ENCODE measurements around the gene PCDHB15. TPM values are rescaled to one million over a fixed set of nuclear protein-coding genes. Genes with fewer than 3 reads are reported as not detected.

PCDHB15 gene
- total RNA-seq: 22.6 TPM

DNA sequence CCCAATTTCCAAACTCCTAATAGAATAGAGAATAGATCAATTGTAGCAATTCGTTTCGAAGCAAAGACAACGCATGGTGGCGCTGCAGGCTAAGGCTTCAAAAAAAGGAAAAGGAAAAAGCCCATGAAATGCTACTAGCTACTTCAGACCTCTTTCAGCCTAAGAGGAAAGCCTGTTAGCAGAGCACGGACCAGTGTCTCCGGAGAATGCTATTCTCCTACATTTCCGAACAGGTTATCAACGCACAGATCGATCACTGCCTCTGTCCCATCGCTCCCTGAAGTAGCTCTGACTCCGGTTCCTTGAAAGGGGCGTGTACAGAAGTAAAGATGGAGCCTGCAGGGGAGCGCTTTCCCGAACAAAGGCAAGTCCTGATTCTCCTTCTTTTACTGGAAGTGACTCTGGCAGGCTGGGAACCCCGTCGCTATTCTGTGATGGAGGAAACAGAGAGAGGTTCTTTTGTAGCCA is at the start of gene PCDHB15:
Gene PCDHB15 (plus strand): TSS at position 146 of the 468 bp plus-strand sequence. CDS start 184 bp downstream, at position 330.

DNA sequence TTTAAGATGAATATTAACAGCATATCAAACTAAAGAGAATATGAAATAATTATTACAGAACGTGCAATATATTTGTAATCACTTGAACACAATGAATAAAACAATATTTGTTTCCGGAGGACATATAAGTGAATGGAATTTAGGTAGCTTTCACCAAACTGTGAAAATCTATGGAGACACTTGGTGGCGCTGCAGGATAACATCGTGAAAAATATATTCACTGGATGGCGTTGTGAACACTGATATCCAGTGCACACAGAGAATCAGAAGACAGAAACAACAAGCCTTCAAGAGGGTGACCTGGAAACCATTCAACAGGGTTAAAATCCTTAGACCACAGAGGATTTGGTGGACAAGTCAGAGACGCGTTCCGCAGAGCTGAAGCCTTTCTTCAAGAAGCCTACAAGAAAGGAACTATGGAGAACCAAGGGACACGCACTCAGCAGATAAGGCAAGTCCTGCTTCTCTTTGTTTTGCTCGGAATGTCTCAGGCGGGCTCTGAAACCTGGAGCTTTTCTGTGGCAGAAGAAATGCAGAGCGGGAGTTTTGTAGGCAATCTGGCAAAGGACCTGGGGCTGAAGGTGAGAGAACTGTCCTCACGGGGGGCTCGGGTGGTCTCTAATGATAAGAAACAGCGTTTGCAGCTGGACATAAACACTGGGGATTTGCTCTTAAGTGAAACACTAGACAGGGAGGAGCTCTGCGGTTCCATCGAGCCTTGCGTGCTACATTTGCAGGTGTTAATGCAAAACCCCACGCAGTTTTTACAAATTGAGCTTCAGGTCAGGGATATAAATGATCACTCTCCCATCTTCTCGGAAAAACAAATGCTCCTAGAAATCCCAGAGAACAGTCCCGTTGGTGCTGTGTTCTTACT is 45.6 kb upstream of the PCDHB15 start, which contains the start of gene PCDHB11:
Gene PCDHB11 (plus strand): TSS at position 269 of the 877 bp plus-strand sequence. CDS start 148 bp downstream, at position 417.

DNA sequence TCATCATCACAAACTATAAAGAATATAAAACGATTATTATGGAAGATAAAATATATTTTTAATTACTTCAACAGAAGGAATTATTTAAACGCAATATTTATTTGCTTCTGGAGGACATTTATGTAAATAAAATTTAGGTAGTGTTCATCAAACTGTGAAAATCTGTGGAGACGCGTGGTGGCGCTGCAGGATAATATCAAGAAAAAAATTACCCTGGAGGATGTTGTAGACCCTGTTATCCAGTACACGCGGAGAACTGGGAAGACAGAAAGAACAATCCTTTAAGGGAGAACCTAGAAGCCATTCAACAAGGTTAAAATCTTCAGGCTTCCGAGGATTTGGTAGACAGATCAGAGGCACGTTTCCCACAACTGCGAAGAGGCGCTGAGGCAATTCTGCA is 36.7 kb upstream of the PCDHB15 start, which contains the start of gene PCDHB12:
Gene PCDHB12 (plus strand): TSS at position 242 of the 400 bp plus-strand sequence. CDS start 189 bp downstream, outside the sequence.

DNA sequence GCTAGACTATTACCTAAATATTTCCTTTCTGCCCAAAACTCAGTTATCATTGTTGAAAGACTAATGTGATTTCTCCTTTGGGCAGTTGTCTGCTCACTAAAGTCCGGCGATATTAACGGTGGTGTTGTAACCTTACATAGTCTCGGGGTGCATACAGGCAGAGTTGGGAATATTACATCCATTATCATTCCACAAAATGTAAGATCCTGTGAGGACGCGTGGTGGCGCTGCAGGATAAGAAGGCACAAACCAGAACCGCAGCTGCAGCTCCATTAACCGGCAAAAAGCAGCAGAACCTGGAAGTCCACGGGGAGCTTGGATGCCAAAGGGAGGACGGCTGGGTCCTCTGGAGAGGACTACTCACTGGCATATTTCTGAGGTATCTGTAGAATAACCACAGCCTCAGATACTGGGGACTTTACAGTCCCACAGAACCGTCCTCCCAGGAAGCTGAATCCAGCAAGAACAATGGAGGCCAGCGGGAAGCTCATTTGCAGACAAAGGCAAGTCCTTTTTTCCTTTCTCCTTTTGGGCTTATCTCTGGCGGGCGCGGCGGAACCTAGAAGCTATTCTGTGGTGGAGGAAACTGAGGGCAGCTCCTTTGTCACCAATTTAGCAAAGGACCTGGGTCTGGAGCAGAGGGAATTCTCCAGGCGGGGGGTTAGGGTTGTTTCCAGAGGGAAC is 31.4 kb upstream of the PCDHB15 start, which contains the start of gene PCDHB13:
Gene PCDHB13 (plus strand): TSS at position 264 of the 684 bp plus-strand sequence. CDS start 205 bp downstream, at position 469.

DNA sequence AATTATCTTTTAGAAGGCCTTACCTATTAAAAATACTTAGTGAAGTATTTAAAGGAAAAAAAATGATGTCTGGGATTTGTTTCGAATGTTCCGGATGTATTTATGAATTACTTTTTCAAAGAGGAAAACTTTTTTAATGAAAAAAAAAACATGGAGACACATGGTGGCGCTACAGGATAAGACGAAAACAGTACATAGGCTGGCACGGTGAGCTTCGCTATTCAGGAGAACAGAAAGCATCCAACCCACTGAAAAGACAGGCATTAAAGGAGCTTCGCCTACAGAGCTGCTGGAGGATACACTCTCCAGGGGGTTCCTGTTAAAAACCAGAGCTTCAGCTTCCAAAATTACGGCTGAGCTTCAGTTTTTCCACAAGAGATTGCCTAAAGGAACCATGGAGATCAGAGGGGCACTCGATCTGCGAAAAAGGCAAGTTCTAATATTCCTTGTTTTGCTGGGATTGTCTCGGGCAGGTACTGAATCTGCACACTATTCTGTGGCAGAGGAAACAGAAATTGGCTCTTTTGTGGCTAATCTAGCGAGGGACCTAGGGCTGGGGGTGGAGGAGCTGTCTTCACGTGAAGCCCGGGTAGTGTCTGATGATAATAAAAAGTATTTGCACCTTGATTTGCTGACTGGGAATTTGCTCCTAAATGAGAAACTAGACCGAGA is 21.9 kb upstream of the PCDHB15 start, which contains the start of gene PCDHB14:
Gene PCDHB14 (plus strand): TSS at position 232 of the 672 bp plus-strand sequence. CDS start 163 bp downstream, at position 395.

Other genes starting within 250 kb of the PCDHB15 start
- 0.46 TPM for gene PCDHB1, start 194.0 kb upstream of the PCDHB15 start, total RNA-seq
- gene PCDHB2, start 150.8 kb upstream of the PCDHB15 start, total RNA-seq: 12.7 TPM
- 13.6 TPM for gene PCDHB3, start 144.9 kb upstream of the PCDHB15 start, total RNA-seq
- 5.3 TPM for gene PCDHB4, start 123.6 kb upstream of the PCDHB15 start, total RNA-seq
- 11.1 TPM for gene PCDHB5, start 110.2 kb upstream of the PCDHB15 start, total RNA-seq
- 4.2 TPM for gene PCDHB6, start 95.3 kb upstream of the PCDHB15 start, total RNA-seq
- 8.5 TPM for gene PCDHB7, start 72.8 kb upstream of the PCDHB15 start, total RNA-seq
- 8.1 TPM for gene PCDHB8, start 67.6 kb upstream of the PCDHB15 start, total RNA-seq
- gene PCDHB16, start 63.0 kb upstream of the PCDHB15 start, total RNA-seq: 5.8 TPM
- gene PCDHB9, start 58.2 kb upstream of the PCDHB15 start, total RNA-seq: 9.2 TPM
- gene PCDHB10, start 53.0 kb upstream of the PCDHB15 start, total RNA-seq: 22.4 TPM
- 14.8 TPM for gene PCDHB11, start 45.8 kb upstream of the PCDHB15 start, total RNA-seq
- gene PCDHB12, start 36.7 kb upstream of the PCDHB15 start, total RNA-seq: 15.5 TPM
- 10.8 TPM for gene PCDHB13, start 31.5 kb upstream of the PCDHB15 start, total RNA-seq
- gene PCDHB14, start 22.1 kb upstream of the PCDHB15 start, total RNA-seq: 12.7 TPM
- 0.23 TPM for gene SLC25A2, start 58.7 kb downstream of the PCDHB15 start, total RNA-seq
- gene TAF7, start 75.4 kb downstream of the PCDHB15 start, total RNA-seq: 103 TPM
- gene PCDHGA1, start 85.1 kb downstream of the PCDHB15 start, total RNA-seq: 4.2 TPM
- 8.5 TPM for gene PCDHGA2, start 93.4 kb downstream of the PCDHB15 start, total RNA-seq
- gene PCDHGA3, start 98.4 kb downstream of the PCDHB15 start, total RNA-seq: 7.2 TPM
- 10.4 TPM for gene PCDHGB1, start 104.7 kb downstream of the PCDHB15 start, total RNA-seq
- gene PCDHGA4, start 109.6 kb downstream of the PCDHB15 start, total RNA-seq: 12.5 TPM
- 7.6 TPM for gene PCDHGB2, start 114.6 kb downstream of the PCDHB15 start, total RNA-seq
- gene PCDHGA5, start 118.8 kb downstream of the PCDHB15 start, total RNA-seq: 7.2 TPM
- gene PCDHGB3, start 124.8 kb downstream of the PCDHB15 start, total RNA-seq: 9.2 TPM
- gene PCDHGA6, start 128.5 kb downstream of the PCDHB15 start, total RNA-seq: 11.3 TPM
- 7.6 TPM for gene PCDHGA7, start 137.3 kb downstream of the PCDHB15 start, total RNA-seq
- 14.8 TPM for gene PCDHGB4, start 142.3 kb downstream of the PCDHB15 start, total RNA-seq
- 6.9 TPM for gene PCDHGA8, start 147.2 kb downstream of the PCDHB15 start, total RNA-seq
- 24.0 TPM for gene PCDHGB5, start 152.6 kb downstream of the PCDHB15 start, total RNA-seq
- 14.3 TPM for gene PCDHGA9, start 157.4 kb downstream of the PCDHB15 start, total RNA-seq
- gene PCDHGB6, start 162.6 kb downstream of the PCDHB15 start, total RNA-seq: 17.8 TPM
- gene PCDHGA10, start 167.6 kb downstream of the PCDHB15 start, total RNA-seq: 15.2 TPM
- 18.2 TPM for gene PCDHGB7, start 172.3 kb downstream of the PCDHB15 start, total RNA-seq
- 18.9 TPM for gene PCDHGA11, start 175.7 kb downstream of the PCDHB15 start, total RNA-seq
- 7.4 TPM for gene PCDHGA12, start 185.1 kb downstream of the PCDHB15 start, total RNA-seq
- gene PCDHGC3, start 230.6 kb downstream of the PCDHB15 start, total RNA-seq: 69.0 TPM
- 91.6 TPM for gene PCDHGC4, start 239.6 kb downstream of the PCDHB15 start, total RNA-seq
- gene PCDHGC5, start 243.7 kb downstream of the PCDHB15 start, total RNA-seq: 9.5 TPM

Data from diencephalon (tissue), 1 donor.